GM21528 (cell line): ENCODE measurements around the gene SLC17A2.

Experiments
- ATAC-seq: cut with Tn5 transposase; IDR thresholded peaks from one replicate; pipeline ENCODE4 v1.9.1; 2021; ENCODE audit warnings: mild to moderate bottlenecking, moderate library complexity; ENCODE audit not compliant: unreplicated experiment, low FRiP score

The SLC17A2 gene

GRCh38 chr6:25889877-25890853, 40.3 kb downstream of the SLC17A2 start:
- ATAC-seq: no peak

GRCh38 chr6:25888626-25889025, 41.9 kb downstream of the SLC17A2 start:
- no peak for ATAC-seq

- ATAC-seq: no peak
Measured at GRCh38 chr6:25886066-25886465, 44.4 kb downstream of the SLC17A2 start.

GRCh38 chr6:25883991-25884390, 46.5 kb downstream of the SLC17A2 start:
- ATAC-seq: no peak

GRCh38 chr6:25883536-25883935, 47.0 kb downstream of the SLC17A2 start:
- no peak for ATAC-seq

GRCh38 chr6:25882051-25882496, 48.4 kb downstream of the SLC17A2 start:
- no peak for ATAC-seq

GRCh38 chr6:25880601-25881000, 49.9 kb downstream of the SLC17A2 start:
- ATAC-seq: no peak

GRCh38 chr6:25878721-25879322, 51.7 kb downstream of the SLC17A2 start:
- no peak for ATAC-seq

- no peak for ATAC-seq
Measured at GRCh38 chr6:25875926-25876602, 54.4 kb downstream of the SLC17A2 start.

- ATAC-seq: no peak
Measured at GRCh38 chr6:25875563-25875905, 55.0 kb downstream of the SLC17A2 start.

- no peak for ATAC-seq
Measured at GRCh38 chr6:25874822-25875562, 55.5 kb downstream of the SLC17A2 start.

GRCh38 chr6:25874118-25874517, 56.4 kb downstream of the SLC17A2 start, which contains the start of gene SLC17A3:
Gene SLC17A3, minus strand, starts transcription at chr6:25874243. Its CDS starts 5,856 bp downstream, at chr6:25868387.
- no peak for ATAC-seq

- ATAC-seq: no peak
Measured at GRCh38 chr6:25872814-25873213, 57.7 kb downstream of the SLC17A2 start.

- ATAC-seq: no peak
Measured at GRCh38 chr6:25869840-25870239, 60.7 kb downstream of the SLC17A2 start.

GRCh38 chr6:25868436-25869183, 61.9 kb downstream of the SLC17A2 start:
- no peak for ATAC-seq

- no peak for ATAC-seq
Measured at GRCh38 chr6:25866011-25866410, 64.5 kb downstream of the SLC17A2 start.

GRCh38 chr6:25863360-25863759, 67.1 kb downstream of the SLC17A2 start:
- ATAC-seq: no peak
